ENCODE data around the gene ICOS.

GRCh38 chr2:203996692-203997091, 60.1 kb downstream of the ICOS start:
- TF ChIP-seq CTCF (IDR thresholded peaks at IDR 0.05) (no peak), EZH2phosphoT487 (IDR thresholded peaks at IDR 0.05) (no peak)

Data from neural progenitor cell (in vitro differentiated cells).